ENCODE measurements around the gene JAML. TPM values are rescaled to one million over a fixed set of nuclear protein-coding genes. Genes with fewer than 3 reads are reported as not detected.

Gene JAML
- total and polyA plus RNA-seq, 2 of the 8 experiments (the other 6 are each of a cell fraction or from before 2014, with no cell fraction given): 0.12 to 0.58 TPM

GRCh38 chr11:118234833-118235232, 10.0 kb upstream of the JAML start:
- Histone ChIP-seq H3K27ac (ENCODE audit: low read depth, low read length) (no peak overlapping the region), H2AFZ (ENCODE audit: low read length) (no peak overlapping the region), H3K79me1 (ENCODE audit: low read depth, low read length) (no peaks in the 10 kb centered on the region), H2AK5ac (ENCODE audit: low read depth, low read length) (no peak overlapping the region), H4K5ac (ENCODE audit: insufficient read length, low read depth, low read length) (no peak overlapping the region), H3K4me2 (ENCODE audit: insufficient read depth in 1 of 2, low read depth in 2 of 2, low read length in 2 of 2) (no peak overlapping the region), H2BK120ac (replicated peaks; ENCODE audit: low read depth, low read length) (no peak overlapping the region), H3K36me3 (ENCODE audit: control insufficient read depth in 2 of 4, insufficient read depth in 4 of 4, low read length in 3 of 4) (no peaks in the 10 kb centered on the region; a peak in 1 of 8 replicates), H3K9me3 (ENCODE audit: insufficient read depth in 2 of 2, low read depth in 1 of 2, low read length in 1 of 2) (no peaks in the 10 kb centered on the region), H2BK15ac (ENCODE audit: low read length) (no peak overlapping the region), H3K9ac (replicated peaks in 1 of 4; ENCODE audit: extremely low read depth in 1 of 4, low read depth in 3 of 4, low read length in 3 of 4) (no peak overlapping the region), H4K20me1 (replicated peaks in 1 of 2; ENCODE audit: control insufficient read depth in 1 of 2, insufficient read depth in 2 of 2, low read length in 2 of 2) (no peaks in the 10 kb centered on the region), H3K14ac (ENCODE audit: insufficient read length) (no peak overlapping the region), H4K8ac (ENCODE audit: extremely low read depth, insufficient read depth, low read length) (no peak overlapping the region), H3K4ac (replicated peaks; ENCODE audit: insufficient read length, low read depth, low read length) (no peak overlapping the region), H2BK5ac (ENCODE audit: low read depth, low read length) (no peak overlapping the region), H3K4me3 (ENCODE audit: extremely low read depth in 1 of 4, insufficient read depth in 2 of 4, low read depth in 3 of 4, low read length in 4 of 4) (no peak overlapping the region), H3K23ac (ENCODE audit: insufficient read length) (no peak overlapping the region), H3K27me3 (replicated peaks in 1 of 4; ENCODE audit: control insufficient read depth in 3 of 4, extremely low read depth in 1 of 4, insufficient read depth in 3 of 4, low read length in 3 of 4) (no peaks in the 10 kb centered on the region; a peak in 1 of 7 replicates), H4K91ac (replicated peaks; ENCODE audit: insufficient read length, low read length) (no peak overlapping the region), H2BK12ac (ENCODE audit: low read depth, low read length) (no peak overlapping the region), H3K56ac (replicated peaks; ENCODE audit: insufficient read length, low read depth, low read length) (no peak overlapping the region), H3K4me1 (replicated peaks in 1 of 4; ENCODE audit: control insufficient read depth in 3 of 4, insufficient read depth in 4 of 4, low read length in 3 of 4) (peaks cover 0 to 6% (median 0%) of the 10 kb centered on the region in 4 experiments; a peak in 3 of 7 replicates), H3K18ac (ENCODE audit: extremely low read depth, low read length) (no peak overlapping the region), H2BK20ac (ENCODE audit: low read length) (no peak overlapping the region), H3K23me2 (ENCODE audit: low read depth, low read length) (no peaks in the 10 kb centered on the region), H3K79me2 (ENCODE audit: control insufficient read depth in 1 of 2, insufficient read depth in 2 of 2, low read length in 2 of 2) (no peaks in the 10 kb centered on the region)
- FAIRE-seq: no peak
- TF ChIP-seq CTBP2 (IDR thresholded peaks at IDR 0.05; ENCODE audit: borderline replicate concordance, insufficient read depth, insufficient read length, low read length) (no peak), SRF (IDR thresholded peaks at IDR 0.05; ENCODE audit: low read depth, low read length) (no peak), SP2 (IDR thresholded peaks at IDR 0.05; ENCODE audit: low read length) (no peak), RFX5 (IDR thresholded peaks at IDR 0.05; ENCODE audit: borderline replicate concordance, low read depth, low read length) (no peak), SIX5 (IDR thresholded peaks at IDR 0.05; ENCODE audit: low read depth, low read length) (no peak), EGR1 (IDR thresholded peaks at IDR 0.05; ENCODE audit: borderline replicate concordance, low read depth, low read length) (no peak), TBP (IDR thresholded peaks at IDR 0.05; ENCODE audit: low read depth, low read length) (no peak)
- CTCF ChIA-PET (ENCODE audit: partially characterized antibody): interaction anchor here (1.0 kb wide), 1 partner anchor 36 kb away, joined by 3 read pairs; no protein-coding TSS in a partner anchor
- POLR2A ChIA-PET (ENCODE audit: partially characterized antibody): no interaction called here
- no peak for DNase-seq (ENCODE audit: low read depth in 1 of 2, low spot score in 2 of 2)
- 88% methylated on average over 5 of the region's 5 CpGs; no CpG with 5 or more reads in 1 of the 2 experiments for WGBS, 2 experiments (ENCODE audit: extremely low coverage in 1 of 2, insufficient coverage in 1 of 2, insufficient read length in 1 of 2, insufficient replicate concordance in 2 of 2, low coverage in 1 of 2, low lambda C conversion rate in 2 of 2, missing lambda C conversion rate in 1 of 2)

Measured in H1 (cell line).